Right lobe of liver (tissue), 6 donors: Measurements from ENCODE around the gene HIBADH. TPM values are rescaled to one million over a fixed set of nuclear protein-coding genes. Genes with fewer than 3 reads are reported as not detected.

Experiments used
- ATAC-seq, 4 donors: fragments of 200-7000 bp; cut with Tn5 transposase; one replicate each; pipeline ENCODE4 v1.9.1; 2020; ENCODE audit warnings: mild to moderate bottlenecking in 4 of 4, moderate library complexity in 4 of 4
- DNase-seq, 3 donors: peaks; one replicate each; pipeline ENCODE4 v3.0.0-alpha.2; 2020
- H3K27ac ChIP-seq, 3 donors: fragments of 200-600 bp; one replicate each; pipeline ENCODE4 v1.8.0; 2022
- H3K27me3 ChIP-seq, 2 donors: fragments of 200-600 bp; one replicate each; pipeline ENCODE4 v1.8.0; 2022
- H3K36me3 ChIP-seq, 4 donors: fragments of 200-600 bp; sonication (generic) in 1 of 4; one replicate each; pipeline versions ENCODE4 v1.5.1 to v1.8.0; 2017 to 2022; ENCODE audit warnings: control low read depth in 1 of 4
- H3K4me1 ChIP-seq, 4 donors: fragments of 200-600 bp; sonication (generic) in 1 of 4; one replicate each; pipeline versions ENCODE4 v1.5.1 to v1.8.0; 2017 to 2022; ENCODE audit warnings: control low read depth in 1 of 4
- H3K4me3 ChIP-seq, 3 donors: fragments of 200-600 bp; one replicate each; pipeline ENCODE4 v1.8.0; 2022
- H3K9me3 ChIP-seq, 4 donors: fragments of 200-600 bp; sonication (generic) in 1 of 4; one replicate each; pipeline versions ENCODE4 v1.5.1 to v1.8.0; 2017 to 2022; ENCODE audit warnings: control low read depth in 1 of 4
- POLR2A ChIP-seq: fragments of 450-650 bp; IDR thresholded peaks from one replicate; pipeline ENCODE4 v1.6.1; 2017; ENCODE audit warnings: antibody characterized with exemption, mild to moderate bottlenecking
- WGBS: methylation state at CpG from one replicate; pipeline ENCODE4 v1.1.6; 2018; ENCODE audit warnings: low coverage, low lambda C conversion rate; ENCODE audit not compliant: insufficient coverage; ENCODE audit errors: missing lambda C conversion rate; 5-methylcytosine and 5-hydroxymethylcytosine counted together
- intact Hi-C, 2 donors: fragments of 100-400 bp; cut with DNase I; formaldehyde crosslinking; loops; one replicate each; pipeline versions ENCODE4 v1.11.2 to v1.14.1; 2022
- total RNA-seq, 6 experiments: library from RNA; depleted of rRNA in 2 of 6; stranded (reverse); fragments of >200 nt in 2 of 6; fragmentation: NEBNext Ultra II Directional in 3 of 6; extraction: Animal tissue kit (Norgen Biotek cat#: 25700) in 3 of 6; gene quantifications; one replicate each; pipeline versions ENCODE4 v1.1.0 to v1.2.4, GENCODE V29; 2016 to 2023
- TF ChIP-seq, protein P1 (sequence below), 4 donors: fragments of 200-600 bp in 3 of 4; fragments of 450-650 bp in 1 of 4; IDR thresholded peaks; one replicate each; pipeline versions ENCODE4 v1.5.1 to v1.8.0; 2016 to 2022; ENCODE audit warnings: antibody characterized with exemption in 4 of 4, mild to moderate bottlenecking in 2 of 4
- donor health status: DM: no; HTN: yes; CAD: no.
- donor health status: DM: no; HTN: no; CAD: no.
- donor health status: DM: no; HTN: no; CAD: no.
- donor health status: DM: no; HTN: yes; CAD: no.
- donor health status: DM: no; HTN: yes; CAD: no.

HIBADH gene
- total RNA-seq, 6 experiments from 2014 or later, result 64.9 to 143 (median 67.2) TPM

GRCh38 chr7:27590416-27590815 lies 72.3 kb downstream of the HIBADH start:
- no peak overlapping the region for H3K4me3 ChIP-seq
- H3K27me3 ChIP-seq, result no peaks in the 10 kb centered on the region
- TF ChIP-seq, protein P1, sequence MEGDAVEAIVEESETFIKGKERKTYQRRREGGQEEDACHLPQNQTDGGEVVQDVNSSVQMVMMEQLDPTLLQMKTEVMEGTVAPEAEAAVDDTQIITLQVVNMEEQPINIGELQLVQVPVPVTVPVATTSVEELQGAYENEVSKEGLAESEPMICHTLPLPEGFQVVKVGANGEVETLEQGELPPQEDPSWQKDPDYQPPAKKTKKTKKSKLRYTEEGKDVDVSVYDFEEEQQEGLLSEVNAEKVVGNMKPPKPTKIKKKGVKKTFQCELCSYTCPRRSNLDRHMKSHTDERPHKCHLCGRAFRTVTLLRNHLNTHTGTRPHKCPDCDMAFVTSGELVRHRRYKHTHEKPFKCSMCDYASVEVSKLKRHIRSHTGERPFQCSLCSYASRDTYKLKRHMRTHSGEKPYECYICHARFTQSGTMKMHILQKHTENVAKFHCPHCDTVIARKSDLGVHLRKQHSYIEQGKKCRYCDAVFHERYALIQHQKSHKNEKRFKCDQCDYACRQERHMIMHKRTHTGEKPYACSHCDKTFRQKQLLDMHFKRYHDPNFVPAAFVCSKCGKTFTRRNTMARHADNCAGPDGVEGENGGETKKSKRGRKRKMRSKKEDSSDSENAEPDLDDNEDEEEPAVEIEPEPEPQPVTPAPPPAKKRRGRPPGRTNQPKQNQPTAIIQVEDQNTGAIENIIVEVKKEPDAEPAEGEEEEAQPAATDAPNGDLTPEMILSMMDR (IDR thresholded peaks at IDR 0.05), result no peak
- TF ChIP-seq POLR2A, result no peak
- ATAC-seq (no peak), DNase-seq (no peak)
- intact Hi-C loops, result no loop called here
- no peaks in the 10 kb centered on the region for H3K9me3 ChIP-seq
- no peak overlapping the region for H3K27ac ChIP-seq
- no peaks in the 10 kb centered on the region for H3K4me1 ChIP-seq
- no peaks in the 10 kb centered on the region for H3K36me3 ChIP-seq
- 13% methylated on average over 1 of the region's 1 CpG for WGBS

GRCh38 chr7:27587429-27587828 lies 75.3 kb downstream of the HIBADH start:
- H3K27ac ChIP-seq, result no peak overlapping the region
- TF ChIP-seq, protein P1 (IDR thresholded peaks at IDR 0.05), result no peak
- TF ChIP-seq POLR2A, result no peak
- ATAC-seq, result no peak
- no peaks in the 10 kb centered on the region for H3K36me3 ChIP-seq
- no peaks in the 10 kb centered on the region for H3K9me3 ChIP-seq
- H3K4me1 ChIP-seq, result no peaks in the 10 kb centered on the region
- DNase-seq, result no peak
- WGBS, result 98% methylated on average over 3 of the region's 3 CpGs
- no peak overlapping the region for H3K4me3 ChIP-seq
- intact Hi-C loops, result no loop called here
- no peaks in the 10 kb centered on the region for H3K27me3 ChIP-seq

DNA sequence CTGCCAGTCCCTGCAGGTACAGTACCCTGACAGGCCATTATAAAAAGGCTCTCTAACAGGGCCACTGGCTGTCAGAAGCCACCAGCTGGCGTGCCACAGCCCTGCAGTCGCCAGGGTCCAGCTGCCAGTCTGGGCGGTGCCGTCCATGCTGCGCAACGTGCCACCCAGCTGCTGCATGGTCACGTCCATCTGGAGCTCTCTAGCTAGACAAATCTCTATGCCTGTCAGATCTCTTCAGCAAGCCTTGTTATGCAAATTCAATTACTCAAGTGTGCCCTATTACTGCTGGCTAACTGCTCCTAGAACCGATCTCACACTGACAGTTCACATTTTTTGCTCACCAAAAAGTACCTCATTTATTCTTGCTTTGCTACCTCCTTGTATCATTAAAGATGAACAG lies 75.9 kb downstream of the HIBADH start:
- Histone ChIP-seq H3K9me3 (no peaks in the 10 kb centered on the region), H3K27me3 (no peaks in the 10 kb centered on the region), H3K27ac (no peak overlapping the region), H3K4me3 (no peak overlapping the region), H3K36me3 (no peaks in the 10 kb centered on the region), H3K4me1 (no peaks in the 10 kb centered on the region)
- 80% methylated on average over 1 of the region's 8 CpGs for WGBS
- no peak for TF ChIP-seq POLR2A
- TF ChIP-seq, protein P1 (IDR thresholded peaks at IDR 0.05), result no peak
- intact Hi-C loops, result no loop called here
- DNase-seq (no peak), ATAC-seq (peak; percentile 17 to 42 (median 38))

- Histone ChIP-seq H3K27ac (no peak overlapping the region), H3K4me1 (no peaks in the 10 kb centered on the region), H3K4me3 (no peak overlapping the region), H3K36me3 (no peaks in the 10 kb centered on the region), H3K27me3 (no peaks in the 10 kb centered on the region), H3K9me3 (no peaks in the 10 kb centered on the region)
- no peak for DNase-seq
- intact Hi-C loops, result no loop called here
- no peak for ATAC-seq
- TF ChIP-seq, protein P1 (IDR thresholded peaks at IDR 0.05), result no peak
- no peak for TF ChIP-seq POLR2A
- 39% methylated on average over 2 of the region's 2 CpGs for WGBS
Measured at GRCh38 chr7:27585781-27586447, 76.8 kb downstream of the HIBADH start.
